ENCODE measurements around the gene NRG2.

The NRG2 gene

GRCh38 chr5:140042643-140043507, at the start of gene NRG2:
Gene NRG2, minus strand, starts transcription at chr5:140043299.
- DNase-seq: peak; percentile 15

- DNase-seq: no peak
Measured at GRCh38 chr5:140090251-140090650, 47.2 kb upstream of the NRG2 start.

GRCh38 chr5:140084541-140084940, 41.4 kb upstream of the NRG2 start:
- DNase-seq: no peak

- DNase-seq: no peak
Measured at GRCh38 chr5:140083650-140084049, 40.6 kb upstream of the NRG2 start.

GRCh38 chr5:140083120-140083519, 40.0 kb upstream of the NRG2 start:
- no peak for DNase-seq

DNA sequence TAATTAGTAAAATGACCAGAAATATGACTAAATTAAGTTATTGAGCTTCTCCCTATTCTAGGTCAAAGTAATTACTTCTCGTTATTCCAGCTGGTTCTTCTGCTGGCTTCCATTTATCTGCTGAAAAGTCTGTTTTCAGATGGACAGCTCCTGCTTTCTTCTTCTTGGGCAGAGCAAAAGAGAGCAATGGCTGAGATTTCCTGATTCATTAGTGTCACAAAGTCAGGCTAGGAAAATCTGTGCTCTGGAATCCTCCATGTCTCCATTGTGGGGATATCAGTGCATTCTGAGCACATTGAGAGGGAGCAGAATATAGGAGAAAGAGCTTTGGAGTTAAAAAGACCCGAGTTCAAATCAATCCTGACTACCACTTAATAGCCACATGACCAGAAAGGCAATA, 33.7 kb upstream of the NRG2 start:
- DNase-seq: no peak

DNA sequence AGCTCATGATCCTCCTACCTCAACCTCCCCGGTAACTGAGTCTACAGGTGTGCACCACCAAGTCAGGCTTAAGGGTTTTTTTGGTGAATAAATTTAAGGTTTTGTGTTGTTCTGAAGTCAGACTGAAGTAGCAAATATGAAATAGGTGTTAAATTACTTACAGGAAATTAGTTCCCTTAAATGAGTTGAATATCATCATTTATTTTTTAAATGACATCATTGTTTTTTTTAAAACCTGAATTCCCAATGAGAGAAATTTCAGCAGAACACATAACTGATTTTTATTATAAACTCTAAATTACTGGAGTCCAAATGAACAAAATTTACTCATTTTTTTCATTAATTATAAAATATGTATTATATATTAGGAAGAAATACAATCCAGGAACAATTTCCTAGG, 33.0 kb upstream of the NRG2 start:
- no peak for DNase-seq

DNA sequence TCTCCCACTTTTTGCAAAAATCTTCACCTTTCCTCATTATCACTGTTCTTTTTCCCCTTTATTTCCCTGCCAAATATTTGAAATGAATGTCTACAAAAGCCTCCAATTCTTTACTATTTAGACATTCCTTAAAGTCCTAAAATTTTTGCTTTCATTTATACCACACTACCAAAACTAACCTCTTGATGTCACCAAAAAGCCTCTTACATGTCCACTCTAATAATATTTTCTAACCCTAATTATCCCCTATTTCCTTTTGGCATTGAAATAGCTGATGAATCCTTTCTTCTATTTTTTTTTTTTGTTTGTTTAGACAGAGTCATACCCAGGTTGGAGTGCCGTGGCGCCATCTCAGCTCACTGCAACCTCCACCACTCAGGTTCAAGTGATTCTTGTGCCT, 32.3 kb upstream of the NRG2 start:
- DNase-seq: no peak

DNA sequence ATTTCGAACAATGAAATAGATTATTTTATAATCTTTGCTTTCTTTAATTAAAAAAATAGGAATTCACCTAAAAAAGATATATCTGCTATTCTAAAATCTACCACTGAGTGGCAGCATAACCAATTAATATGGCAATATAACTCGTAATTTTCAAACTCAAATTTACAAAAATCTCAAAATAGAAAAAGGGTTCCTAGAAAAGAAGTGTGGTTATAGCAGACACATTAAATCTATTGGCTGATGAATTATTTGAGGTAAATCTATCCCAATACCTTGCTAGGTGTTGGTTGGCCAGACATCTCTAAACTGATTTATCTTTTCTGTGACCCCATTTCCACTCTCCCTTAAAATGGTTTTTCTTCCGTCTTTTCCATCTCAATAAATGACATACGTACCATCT, 30.2 kb upstream of the NRG2 start:
- no peak for DNase-seq

GRCh38 chr5:140072812-140073211, 29.7 kb upstream of the NRG2 start:
- DNase-seq: no peak

GRCh38 chr5:140060816-140061215, 17.7 kb upstream of the NRG2 start:
- DNase-seq: no peak

GRCh38 chr5:140058212-140058932, 15.3 kb upstream of the NRG2 start:
- no peak for DNase-seq

- DNase-seq: no peak
Measured at GRCh38 chr5:140056880-140057279, 13.8 kb upstream of the NRG2 start.

- no peak for DNase-seq
Measured at GRCh38 chr5:140055152-140055551, 12.1 kb upstream of the NRG2 start.

GRCh38 chr5:140054086-140054689, 11.1 kb upstream of the NRG2 start:
- no peak for DNase-seq

DNA sequence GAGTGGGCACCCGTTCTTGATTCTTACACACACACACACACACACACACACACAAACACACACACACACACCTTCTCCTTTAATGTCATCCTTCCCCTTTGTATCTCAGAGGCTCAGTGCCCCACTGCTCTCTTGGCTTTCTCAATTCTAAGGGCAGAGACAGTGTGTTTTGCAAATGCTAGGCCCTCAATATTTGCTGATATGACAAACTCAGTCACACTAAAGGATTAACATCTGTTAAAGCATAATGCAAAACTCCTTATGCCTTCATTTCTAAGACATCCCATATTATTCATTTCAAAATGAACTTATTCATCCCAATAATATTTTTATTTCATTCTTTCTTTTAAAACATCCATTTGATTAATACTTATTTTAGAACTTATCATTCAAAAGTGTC, 8.9 kb upstream of the NRG2 start:
- no peak for DNase-seq

DNA sequence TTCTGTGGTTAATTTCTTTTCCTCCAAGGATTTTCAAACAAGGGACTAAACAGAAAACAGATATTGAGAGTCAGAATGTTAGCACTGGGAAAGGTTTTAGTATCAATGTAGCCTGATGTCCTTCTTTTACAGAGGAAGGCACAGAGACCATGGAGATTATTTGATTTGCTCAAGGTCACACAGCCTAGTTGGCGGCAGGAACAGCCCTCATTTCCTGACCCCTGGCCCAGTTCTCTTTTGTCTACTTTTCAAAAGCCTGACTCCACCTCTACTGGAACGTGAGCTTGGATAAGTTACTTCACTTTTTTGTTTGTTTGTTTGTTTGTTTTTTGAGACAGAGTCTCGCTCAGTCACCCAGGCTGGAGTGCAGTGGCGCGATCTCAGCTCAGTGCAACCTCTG, 6.6 kb upstream of the NRG2 start:
- DNase-seq: no peak

DNA sequence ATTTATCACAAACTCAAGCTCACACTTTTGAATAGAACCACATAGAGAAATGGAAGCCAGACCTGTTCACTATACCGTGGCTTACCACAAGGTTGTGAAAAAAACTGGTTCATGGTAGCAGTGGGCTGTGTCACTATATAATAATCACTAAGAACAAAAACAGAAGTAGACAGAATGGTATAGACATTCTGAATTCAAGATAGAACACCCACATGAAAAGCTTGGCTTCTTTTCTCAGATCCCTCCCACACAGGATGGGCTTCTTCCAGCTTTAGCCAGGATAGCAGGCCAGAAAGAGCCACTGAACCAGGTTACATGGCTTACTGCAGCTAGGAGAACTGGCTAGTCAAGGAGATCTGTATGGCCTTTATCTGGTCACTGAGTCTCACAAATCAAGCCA, 6.1 kb upstream of the NRG2 start:
- no peak for DNase-seq

- no peak for DNase-seq
Measured at GRCh38 chr5:140044041-140044440, 942 bp upstream of the NRG2 start.

- no peak for DNase-seq
Measured at GRCh38 chr5:140043508-140043872, 391 bp upstream of the NRG2 start.

GRCh38 chr5:140042393-140042642, 781 bp downstream of the NRG2 start:
- DNase-seq: no peak

DNA sequence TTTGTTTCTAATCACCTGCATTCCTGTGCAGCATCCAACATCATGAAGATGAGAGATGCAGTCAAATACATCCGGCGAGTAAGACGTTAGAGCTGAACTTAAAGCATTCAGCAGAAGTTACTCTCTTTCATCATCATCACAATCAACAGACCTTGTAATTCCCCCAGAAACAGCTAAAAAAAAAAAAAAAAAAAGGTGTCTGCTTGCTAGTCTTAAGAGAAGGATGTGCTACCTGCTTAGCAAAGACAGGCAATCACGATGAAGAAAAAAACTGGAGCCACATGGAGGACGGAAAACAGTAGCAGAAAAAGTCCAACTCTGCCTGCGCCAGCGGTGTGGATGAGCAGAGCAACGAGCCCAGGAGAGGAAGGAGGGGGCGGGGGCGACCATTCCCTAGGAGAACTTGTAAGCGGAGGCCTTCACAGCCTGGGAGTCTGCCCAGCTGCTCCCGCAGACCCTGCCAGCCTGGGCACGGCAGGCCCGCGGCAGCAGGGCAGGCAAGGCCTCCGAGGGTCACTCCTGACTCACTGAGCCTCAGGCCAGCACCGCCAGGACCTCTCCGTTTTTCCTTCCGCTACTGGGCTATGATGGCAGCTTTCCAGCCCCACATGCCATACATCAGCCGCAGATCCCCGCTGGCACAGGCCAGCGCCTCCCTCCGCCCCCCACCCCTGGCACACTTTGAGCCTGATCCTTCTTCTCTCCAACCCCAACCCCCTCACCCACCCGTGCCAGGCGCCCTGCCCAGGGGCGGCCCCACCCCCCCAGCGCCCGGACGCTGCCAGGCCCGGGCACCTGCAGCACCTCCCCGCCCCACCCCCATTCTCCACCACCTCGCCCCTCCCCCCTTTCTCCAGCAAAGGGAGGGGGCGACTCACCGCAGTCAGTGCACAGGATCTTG, 1.4 kb downstream of the NRG2 start:
- no peak for DNase-seq

- DNase-seq: no peak
Measured at GRCh38 chr5:140041099-140041491, 2.0 kb downstream of the NRG2 start.
